DMS153 treated with DMSO at 0.1 percent for 48 hours (cell line): Measurements from ENCODE around the gene ATP2C2.
A peak's percentile ranks its signal among the peaks of the same experiment; 100 is the strongest.
"Not testable (repeated sequence)": the region's sequence is repeated elsewhere in the genome, so short reads cannot be mapped to it uniquely, and the experiment has no call there.

Experiments used
- DNase-seq: peaks from one replicate; lab custom pipeline; 2025; ENCODE audit not compliant: unreplicated experiment; lab: John Stamatoyannopoulos, UW

Gene ATP2C2

GRCh38 chr16:84448444-84448843 lies 80.1 kb downstream of the ATP2C2 start:
- no peak for DNase-seq

GRCh38 chr16:84449156-84450140 lies 81.1 kb downstream of the ATP2C2 start:
- peak; percentile 60 for DNase-seq

GRCh38 chr16:84450176-84450865 lies 82.0 kb downstream of the ATP2C2 start:
- no peak for DNase-seq

- not testable (repeated sequence) for DNase-seq
Observed at GRCh38 chr16:84451010-84451676, 82.8 kb downstream of the ATP2C2 start.

GRCh38 chr16:84451781-84452180 lies 83.4 kb downstream of the ATP2C2 start:
- no peak for DNase-seq

- no peak for DNase-seq
Observed at GRCh38 chr16:84453061-84453752, 84.9 kb downstream of the ATP2C2 start.

- no peak for DNase-seq
Observed at GRCh38 chr16:84454611-84455010, 86.3 kb downstream of the ATP2C2 start.

GRCh38 chr16:84455031-84455430 lies 86.7 kb downstream of the ATP2C2 start:
- no peak for DNase-seq

- DNase-seq: no peak
Observed at GRCh38 chr16:84458606-84459532, 90.5 kb downstream of the ATP2C2 start.

GRCh38 chr16:84459533-84459894 lies 91.2 kb downstream of the ATP2C2 start:
- no peak for DNase-seq

GRCh38 chr16:84459941-84460405 lies 91.6 kb downstream of the ATP2C2 start:
- no peak for DNase-seq

GRCh38 chr16:84460406-84461028 lies 92.2 kb downstream of the ATP2C2 start:
- DNase-seq: no peak

- DNase-seq: no peak
Observed at GRCh38 chr16:84461029-84461412, 92.7 kb downstream of the ATP2C2 start.

GRCh38 chr16:84461413-84462295 lies 93.3 kb downstream of the ATP2C2 start:
- DNase-seq: no peak

GRCh38 chr16:84462296-84463210 lies 94.2 kb downstream of the ATP2C2 start:
- no peak for DNase-seq

GRCh38 chr16:84463221-84463620 lies 94.9 kb downstream of the ATP2C2 start:
- DNase-seq: no peak

- DNase-seq: no peak
Observed at GRCh38 chr16:84464116-84464515, 95.8 kb downstream of the ATP2C2 start.
